C4-2B (cell line): ENCODE measurements around the gene ZBTB7B.

Experiments used
- CTCF ChIP-seq: fragments of 450-650 bp; conservative IDR thresholded peaks from 2 replicates; pipeline ENCODE4 v1.5.1; 2017; ENCODE audit warnings: mild to moderate bottlenecking
- ZFX ChIP-seq: fragments of 450-650 bp; IDR thresholded peaks from 2 replicates; pipeline ENCODE4 v1.6.1; 2017

- TF ChIP-seq CTCF (no peak), ZFX (no peak)
Observed at GRCh38 chr1:154970631-154971340, 31.8 kb upstream of the ZBTB7B start, which contains the start of gene SHC1.
